Measurements from ENCODE around the gene ERP44.

ERP44 gene

DNA sequence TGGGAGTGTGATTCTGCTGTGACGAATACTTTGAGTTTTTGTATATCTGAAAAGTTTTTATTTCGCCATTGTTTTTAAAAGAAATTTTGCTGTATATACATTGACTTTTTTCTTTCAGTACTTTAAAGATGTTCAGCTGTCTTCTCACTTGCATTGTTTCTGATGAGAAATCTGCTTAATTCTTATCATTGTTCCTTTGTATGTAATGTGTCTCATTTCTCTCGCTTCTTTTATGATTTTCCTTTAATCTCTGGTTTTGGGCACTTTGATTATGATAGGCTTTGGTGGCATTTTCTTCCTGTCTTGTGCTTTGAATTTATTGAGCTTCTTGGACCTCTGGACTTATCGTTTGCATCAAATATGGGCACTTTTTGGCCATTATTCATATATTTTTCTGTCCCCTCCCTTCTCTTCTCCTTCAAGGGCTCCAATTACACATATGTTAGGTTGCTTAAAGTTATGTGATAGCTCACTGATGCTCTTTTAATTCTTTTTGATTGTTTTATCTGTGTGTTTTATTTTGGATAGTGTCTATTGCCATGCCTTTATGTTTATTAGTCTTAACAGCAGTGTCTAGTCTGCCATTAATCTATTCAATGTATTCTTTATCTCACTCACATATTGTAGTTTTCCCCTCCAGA is 161.7 kb downstream of the ERP44 start:
- no peak for DNase-seq (ENCODE audit: low spot score)

GRCh38 chr9:99931155-99931840 is 167.5 kb downstream of the ERP44 start:
- DNase-seq (ENCODE audit: low spot score) = no peak

GRCh38 chr9:99929652-99930051 is 169.1 kb downstream of the ERP44 start:
- no peak for DNase-seq (ENCODE audit: low spot score)

All from COLO829 (cell line).